ENCODE data around the gene TRAF3IP1.
A peak's percentile ranks its signal among the peaks of the same experiment; 100 is the strongest.
"Not testable (repeated sequence)": the region's sequence is repeated elsewhere in the genome, so short reads cannot be mapped to it uniquely, and the experiment has no call there.

The TRAF3IP1 gene

GRCh38 chr2:238430781-238431180 lies 110.5 kb downstream of the TRAF3IP1 start:
- in situ Hi-C loops (cut with HindIII; ENCODE audit: low pct_ligation_motif_present, low pct_unique_long_range_greater_than_20kb, low sequenced_read_pairs) = no loop called here
- DNase-seq = no peak

GRCh38 chr2:238431456-238431855 lies 111.1 kb downstream of the TRAF3IP1 start:
- in situ Hi-C loops (cut with HindIII; ENCODE audit: low pct_ligation_motif_present, low pct_unique_long_range_greater_than_20kb, low sequenced_read_pairs) = no loop called here
- no peak for DNase-seq

GRCh38 chr2:238433300-238433915 lies 113.1 kb downstream of the TRAF3IP1 start:
- no peak for DNase-seq
- in situ Hi-C loops (cut with HindIII; ENCODE audit: low pct_ligation_motif_present, low pct_unique_long_range_greater_than_20kb, low sequenced_read_pairs) = no loop called here

GRCh38 chr2:238433941-238434845 lies 113.9 kb downstream of the TRAF3IP1 start:
- DNase-seq = no peak
- in situ Hi-C loops (cut with HindIII; ENCODE audit: low pct_ligation_motif_present, low pct_unique_long_range_greater_than_20kb, low sequenced_read_pairs) = no loop called here

- in situ Hi-C loops (cut with HindIII; ENCODE audit: low pct_ligation_motif_present, low pct_unique_long_range_greater_than_20kb, low sequenced_read_pairs) = no loop called here
- no peak for DNase-seq
Observed at GRCh38 chr2:238434846-238435751, 114.8 kb downstream of the TRAF3IP1 start.

- in situ Hi-C loops (cut with HindIII; ENCODE audit: low pct_ligation_motif_present, low pct_unique_long_range_greater_than_20kb, low sequenced_read_pairs) = no loop called here
- no peak for DNase-seq
Observed at GRCh38 chr2:238435752-238436096, 115.4 kb downstream of the TRAF3IP1 start.

GRCh38 chr2:238438856-238439849 lies 118.8 kb downstream of the TRAF3IP1 start:
- in situ Hi-C loops (cut with HindIII; ENCODE audit: low pct_ligation_motif_present, low pct_unique_long_range_greater_than_20kb, low sequenced_read_pairs) = no loop called here
- peak; percentile 99 for DNase-seq

GRCh38 chr2:238439917-238440316 lies 119.6 kb downstream of the TRAF3IP1 start:
- in situ Hi-C loops (cut with HindIII; ENCODE audit: low pct_ligation_motif_present, low pct_unique_long_range_greater_than_20kb, low sequenced_read_pairs) = no loop called here
- peak; percentile 23 for DNase-seq

- no peak for DNase-seq
- in situ Hi-C loops (cut with HindIII; ENCODE audit: low pct_ligation_motif_present, low pct_unique_long_range_greater_than_20kb, low sequenced_read_pairs) = no loop called here
Observed at GRCh38 chr2:238440331-238440730, 120.0 kb downstream of the TRAF3IP1 start.

GRCh38 chr2:238440767-238441166 lies 120.4 kb downstream of the TRAF3IP1 start:
- in situ Hi-C loops (cut with HindIII; ENCODE audit: low pct_ligation_motif_present, low pct_unique_long_range_greater_than_20kb, low sequenced_read_pairs) = no loop called here

GRCh38 chr2:238441262-238442114 lies 121.2 kb downstream of the TRAF3IP1 start:
- in situ Hi-C loops (cut with HindIII; ENCODE audit: low pct_ligation_motif_present, low pct_unique_long_range_greater_than_20kb, low sequenced_read_pairs) = no loop called here
- DNase-seq = no peak

More at GRCh38 chr2:238440767-238441166, 120.4 kb downstream of the TRAF3IP1 start:
- no peak for DNase-seq

- in situ Hi-C loops (cut with HindIII; ENCODE audit: low pct_ligation_motif_present, low pct_unique_long_range_greater_than_20kb, low sequenced_read_pairs); DNase-seq: not testable (repeated sequence)
Observed at GRCh38 chr2:238442257-238442656, 121.9 kb downstream of the TRAF3IP1 start.

GRCh38 chr2:238444242-238444641 lies 123.9 kb downstream of the TRAF3IP1 start:
- DNase-seq = no peak
- in situ Hi-C loops (cut with HindIII; ENCODE audit: low pct_ligation_motif_present, low pct_unique_long_range_greater_than_20kb, low sequenced_read_pairs) = no loop called here

GRCh38 chr2:238445409-238446190 lies 125.3 kb downstream of the TRAF3IP1 start:
- in situ Hi-C loops (cut with HindIII; ENCODE audit: low pct_ligation_motif_present, low pct_unique_long_range_greater_than_20kb, low sequenced_read_pairs) = no loop called here
- no peak for DNase-seq

- no peak for DNase-seq
- in situ Hi-C loops (cut with HindIII; ENCODE audit: low pct_ligation_motif_present, low pct_unique_long_range_greater_than_20kb, low sequenced_read_pairs) = no loop called here
Observed at GRCh38 chr2:238446371-238446770, 126.1 kb downstream of the TRAF3IP1 start.

Data from ACHN (cell line).